Activated CD4-positive, alpha-beta T cell treated with anti-CD3 and anti-CD28 coated beads for 24 hours (primary cell): Measurements from ENCODE around the gene B3GNT8.
"Not testable (repeated sequence)": the region's sequence is repeated elsewhere in the genome, so short reads cannot be mapped to it uniquely, and the experiment has no call there.

Source experiments
- DNase-seq, 2 donors: peaks; one replicate each; pipeline ENCODE4 v3.0.0-alpha.2; 2020; ENCODE audit warnings: low read depth in 2 of 2

B3GNT8 gene

DNA sequence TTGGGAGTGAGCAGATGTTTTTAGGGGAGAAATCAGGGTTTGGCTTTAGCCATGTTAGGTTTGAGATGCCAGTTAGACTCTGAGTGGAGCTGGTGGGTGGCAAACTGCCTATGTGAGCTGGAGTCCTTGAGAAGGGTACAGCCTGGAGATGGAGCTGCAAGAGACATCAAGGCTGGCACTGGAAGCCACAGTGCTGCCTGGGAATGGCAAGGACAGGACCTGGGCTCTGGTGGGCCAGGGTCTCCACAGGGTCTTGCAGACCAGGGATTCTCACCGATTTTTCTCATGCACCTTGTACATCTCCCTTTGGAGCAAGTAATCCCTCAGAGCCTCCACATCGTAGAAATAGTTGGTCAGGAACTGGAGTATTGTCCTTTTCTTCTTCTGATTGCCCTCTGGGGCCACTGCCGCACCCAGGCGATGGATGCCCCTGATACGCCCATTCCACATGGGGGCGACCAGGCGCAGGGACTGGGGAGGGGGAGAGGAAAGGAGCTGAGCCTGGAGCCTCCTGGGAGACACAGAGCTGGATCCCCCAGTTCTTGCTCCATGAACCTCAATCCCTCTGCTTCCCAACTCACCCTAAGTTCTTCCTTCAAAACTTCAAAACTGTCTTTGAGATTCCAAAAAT, 10.9 kb upstream of the B3GNT8 start:
- DNase-seq = no peak

GRCh38 chr19:41436674-41436951, 9.4 kb upstream of the B3GNT8 start:
- DNase-seq = no peak

GRCh38 chr19:41435936-41436673, 8.9 kb upstream of the B3GNT8 start:
- no peak for DNase-seq

- not testable (repeated sequence) for DNase-seq
Measured at GRCh38 chr19:41435376-41435775, 8.2 kb upstream of the B3GNT8 start.

- DNase-seq = no peak
Measured at GRCh38 chr19:41434450-41434849, 7.3 kb upstream of the B3GNT8 start.

GRCh38 chr19:41433171-41433570, 6.0 kb upstream of the B3GNT8 start:
- DNase-seq = no peak

DNA sequence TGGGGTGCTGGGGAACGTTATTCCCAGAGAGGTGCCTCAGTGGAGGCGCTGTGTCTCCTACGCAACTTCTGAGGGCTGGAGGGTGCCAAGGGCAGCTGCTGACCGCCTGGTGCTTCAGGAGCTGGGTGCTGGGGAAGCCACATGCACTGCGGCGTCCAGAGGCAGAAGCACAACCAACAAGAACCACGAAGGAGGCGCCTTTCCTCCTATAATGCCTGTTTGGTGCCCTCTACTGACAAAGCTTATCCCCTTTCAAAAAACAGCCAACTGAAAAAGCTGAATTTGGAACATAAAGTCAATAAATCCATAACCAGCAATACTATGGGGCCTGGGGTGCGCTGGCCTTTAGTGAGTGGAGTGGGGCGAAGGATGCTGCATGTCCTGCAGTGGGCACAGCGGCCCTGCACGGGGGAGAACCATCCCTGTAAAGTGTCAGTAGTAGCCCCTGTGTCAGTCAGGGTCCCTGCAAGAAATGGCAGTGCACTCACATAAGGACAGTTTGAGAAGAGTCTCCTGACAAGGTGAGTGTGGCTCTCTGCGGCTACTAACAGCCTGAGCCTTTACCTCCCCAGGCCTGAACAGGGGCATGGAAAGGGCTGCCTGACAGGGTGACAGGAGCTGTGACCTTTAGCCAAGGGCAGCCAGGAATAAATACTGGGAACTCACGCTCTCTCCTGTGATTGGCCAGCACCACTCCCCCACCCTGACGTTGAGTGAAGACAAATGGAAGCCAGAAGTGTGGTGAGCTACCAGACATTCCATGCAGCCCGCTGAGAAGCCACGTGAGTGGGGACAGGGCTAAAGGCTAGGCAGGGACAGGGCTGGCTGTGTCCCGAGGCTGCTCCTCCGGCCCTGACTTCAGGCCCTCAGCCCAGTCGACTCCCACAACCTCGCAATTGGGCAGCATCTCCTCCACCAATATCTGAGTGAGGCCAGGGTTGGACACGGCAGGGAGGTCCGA, 4.5 kb upstream of the B3GNT8 start:
- DNase-seq = no peak

DNA sequence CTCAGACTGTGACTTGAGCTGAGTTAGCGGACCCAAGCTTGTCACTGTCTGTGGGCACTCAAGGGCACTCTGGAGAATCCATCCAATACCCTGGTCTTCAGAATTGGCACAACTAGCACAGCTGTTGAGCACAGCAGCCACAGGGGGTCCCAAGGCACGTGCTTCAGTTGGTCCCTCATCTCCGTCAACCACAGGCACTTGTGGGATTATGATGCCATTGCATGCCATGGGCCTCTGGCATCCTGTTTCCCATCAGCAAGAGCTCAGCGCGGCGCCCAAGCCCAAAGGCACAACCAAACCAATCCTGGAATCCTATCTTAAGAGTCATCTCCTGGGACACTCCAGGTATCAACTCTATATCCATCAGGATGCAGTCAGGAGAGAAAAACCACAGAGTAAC, 3.7 kb upstream of the B3GNT8 start:
- no peak for DNase-seq

DNA sequence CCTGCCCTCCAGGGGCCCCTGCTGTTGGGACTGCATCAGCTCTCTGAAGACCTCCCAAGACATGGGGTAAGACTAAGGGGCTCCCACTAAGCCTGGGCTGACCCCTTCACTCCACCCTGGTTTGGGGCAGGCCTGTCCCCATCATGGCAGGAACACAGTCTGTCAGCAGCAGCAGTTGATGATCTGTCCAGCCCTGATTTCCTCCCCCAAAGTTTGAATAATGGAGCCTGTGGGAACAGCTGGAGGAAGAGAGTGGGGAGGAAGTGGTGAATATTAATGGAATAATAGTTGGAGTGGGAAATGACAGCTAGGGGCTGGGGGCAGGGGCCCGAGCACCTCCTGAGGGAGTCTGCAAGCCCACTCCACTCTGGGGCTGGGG, 1.3 kb upstream of the B3GNT8 start:
- no peak for DNase-seq

DNA sequence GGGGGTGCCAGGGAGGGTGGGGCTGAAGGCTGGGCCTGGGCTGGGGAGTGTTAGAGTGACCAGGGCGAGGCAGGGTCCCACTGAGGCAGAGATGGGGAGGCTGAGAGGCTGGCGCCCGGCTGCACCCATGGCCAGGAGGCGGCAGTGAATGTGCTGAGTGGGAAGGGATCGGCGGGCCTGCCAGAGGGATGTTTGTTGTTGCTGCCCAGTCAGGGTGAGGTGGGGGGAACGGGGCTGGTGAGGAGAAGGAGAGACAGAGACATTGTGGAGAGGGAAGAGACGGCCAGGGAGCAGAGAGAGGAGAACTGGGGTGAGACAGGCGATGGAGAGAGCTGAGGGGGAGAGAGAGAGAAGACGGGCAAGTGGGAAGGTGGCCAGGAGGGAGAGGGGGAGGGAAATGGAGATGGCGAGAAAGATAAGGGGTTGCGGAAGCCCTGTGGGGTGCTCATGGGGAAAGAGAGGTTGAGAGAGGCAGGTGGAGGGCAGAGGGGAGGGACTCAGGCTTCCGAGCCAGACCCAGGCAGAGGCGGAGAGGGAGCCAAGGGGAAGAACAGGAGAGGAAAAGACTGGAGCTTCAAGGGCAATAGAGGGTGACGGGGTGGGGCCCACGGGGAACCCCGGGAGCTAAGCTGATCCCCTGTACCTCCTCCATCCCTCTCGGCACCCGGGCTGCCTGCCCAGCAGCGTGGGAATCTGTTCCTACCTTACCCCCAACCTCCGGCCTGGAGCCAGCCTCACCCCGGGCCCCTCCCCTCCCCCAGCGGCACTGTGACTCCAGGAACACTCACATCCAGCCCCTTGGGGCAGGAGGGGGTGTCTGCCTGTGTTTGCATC, 690 bp upstream of the B3GNT8 start:
- DNase-seq = no peak

GRCh38 chr19:41426116-41426841, 895 bp downstream of the B3GNT8 start:
- DNase-seq = no peak

- no peak for DNase-seq
Measured at GRCh38 chr19:41425174-41426115, 1.7 kb downstream of the B3GNT8 start.

DNA sequence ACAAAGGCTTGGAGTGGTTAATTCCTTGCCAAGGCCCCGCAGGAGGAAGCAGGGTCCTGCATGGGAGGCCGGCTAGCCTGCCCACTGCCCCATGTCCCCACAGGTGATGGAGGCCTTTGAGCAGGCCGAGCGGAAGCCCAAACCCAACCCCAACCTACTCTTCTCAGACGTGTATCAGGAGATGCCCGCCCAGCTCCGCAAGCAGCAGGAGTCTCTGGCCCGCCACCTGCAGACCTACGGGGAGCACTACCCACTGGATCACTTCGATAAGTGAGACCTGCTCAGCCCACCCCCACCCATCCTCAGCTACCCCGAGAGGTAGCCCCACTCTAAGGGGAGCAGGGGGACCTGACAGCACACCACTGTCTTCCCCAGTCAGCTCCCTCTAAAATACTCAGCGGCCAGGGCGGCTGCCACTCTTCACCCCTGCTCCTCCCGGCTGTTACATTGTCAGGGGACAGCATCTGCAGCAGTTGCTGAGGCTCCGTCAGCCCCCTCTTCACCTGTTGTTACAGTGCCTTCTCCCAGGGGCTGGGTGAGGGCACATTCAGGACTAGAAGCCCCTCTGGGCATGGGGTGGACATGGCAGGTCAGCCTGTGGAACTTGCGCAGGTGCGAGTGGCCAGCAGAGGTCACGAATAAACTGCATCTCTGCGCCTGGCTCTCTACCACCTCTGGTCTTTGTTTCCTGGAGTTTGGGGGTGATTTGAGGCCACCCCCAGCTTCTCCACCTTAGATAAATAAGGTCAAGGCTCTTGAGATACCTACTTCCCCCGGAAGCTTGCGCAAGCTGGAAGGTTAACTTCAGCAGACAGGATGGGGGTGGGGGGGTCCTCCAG, 2.6 kb downstream of the B3GNT8 start:
- no peak for DNase-seq

DNA sequence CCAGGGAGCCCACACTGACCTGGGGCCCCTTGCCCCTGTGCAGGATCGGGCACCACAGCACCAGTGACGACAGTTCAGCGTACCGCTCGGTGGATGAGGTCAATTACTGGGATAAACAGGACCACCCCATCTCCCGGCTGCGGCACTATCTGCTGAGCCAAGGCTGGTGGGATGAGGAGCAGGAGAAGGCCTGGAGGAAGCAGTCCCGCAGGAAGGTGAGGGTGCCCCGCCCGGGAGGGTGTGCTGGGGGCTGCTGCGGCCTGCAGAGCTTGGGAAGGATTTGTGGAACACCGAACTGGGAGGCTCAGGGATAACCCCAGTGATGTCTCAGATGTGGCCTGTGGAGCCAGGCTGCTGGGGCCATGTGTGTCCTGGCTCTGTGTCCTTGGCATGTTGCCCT, 4.2 kb downstream of the B3GNT8 start:
- no peak for DNase-seq

GRCh38 chr19:41422456-41422855, 4.7 kb downstream of the B3GNT8 start:
- DNase-seq = no peak

- DNase-seq = no peak
Measured at GRCh38 chr19:41421973-41422372, 5.2 kb downstream of the B3GNT8 start.

GRCh38 chr19:41421314-41421713, 5.9 kb downstream of the B3GNT8 start:
- no peak for DNase-seq

DNA sequence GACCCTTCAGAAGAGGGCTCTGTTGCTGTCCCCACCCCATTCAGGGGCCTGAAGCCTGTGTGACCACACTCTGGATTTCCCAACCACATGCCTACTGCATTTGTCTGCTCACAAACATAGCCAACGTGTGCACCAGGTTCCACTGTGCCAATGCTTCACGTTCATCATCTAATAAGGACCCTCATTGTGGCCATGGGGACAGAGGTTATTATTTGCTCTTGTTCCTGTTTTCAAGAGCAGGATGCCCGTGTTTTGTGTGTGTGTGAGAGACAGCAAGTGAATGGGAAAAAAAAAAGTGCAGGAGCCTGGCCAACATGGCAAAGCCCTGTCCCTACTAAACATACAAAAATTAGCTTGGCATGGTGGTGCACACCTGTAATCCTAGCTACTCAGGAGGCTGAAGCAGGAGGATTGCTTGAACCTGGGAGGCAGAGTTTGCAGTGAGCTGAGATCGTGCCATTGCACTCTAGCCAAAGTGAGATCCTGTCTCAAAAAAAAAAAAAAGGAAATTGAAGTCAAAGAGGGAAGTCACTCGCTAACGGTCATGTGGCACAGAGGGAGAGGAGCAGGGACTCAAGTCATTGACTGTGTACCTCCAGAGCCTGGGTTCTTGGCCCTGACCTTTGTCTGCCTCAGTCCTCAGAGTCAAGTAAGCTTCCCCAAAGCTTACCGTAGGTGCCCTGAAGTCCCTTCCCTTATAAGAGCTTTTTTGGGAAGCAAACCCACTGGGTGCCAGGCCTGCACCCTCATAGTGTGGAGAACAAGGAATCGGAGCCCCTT, 6.9 kb downstream of the B3GNT8 start:
- no peak for DNase-seq
